ENCODE measurements around the gene FGF22.

FGF22 gene

DNA sequence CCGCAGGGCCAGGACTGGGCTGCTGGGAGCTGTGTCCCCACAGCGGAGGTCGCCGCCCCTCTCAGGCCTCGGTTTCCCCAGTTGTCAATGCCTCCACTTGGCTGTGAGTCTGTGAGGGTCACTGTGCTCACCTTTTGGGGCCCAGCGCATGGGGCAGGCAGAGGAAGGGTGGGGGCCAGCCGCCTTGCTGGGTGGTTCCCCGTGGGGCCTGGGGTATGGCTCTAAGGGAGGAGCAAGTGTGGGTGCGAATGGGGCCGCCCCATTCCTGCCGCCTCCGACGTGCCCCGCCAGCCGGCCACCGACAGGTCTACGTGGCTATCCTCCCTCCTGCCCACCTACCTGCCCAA is 800 bp upstream of the FGF22 start:
- peak overlapping the region; percentile 44 for H3K4me3 ChIP-seq (ENCODE audit: low read depth, low read length)
- DNase-seq (ENCODE audit: low read depth), result no peak
- in situ Hi-C loops (cut with HindIII; ENCODE audit: low sequenced_read_pairs), result no loop called here
- TF ChIP-seq, protein P1, sequence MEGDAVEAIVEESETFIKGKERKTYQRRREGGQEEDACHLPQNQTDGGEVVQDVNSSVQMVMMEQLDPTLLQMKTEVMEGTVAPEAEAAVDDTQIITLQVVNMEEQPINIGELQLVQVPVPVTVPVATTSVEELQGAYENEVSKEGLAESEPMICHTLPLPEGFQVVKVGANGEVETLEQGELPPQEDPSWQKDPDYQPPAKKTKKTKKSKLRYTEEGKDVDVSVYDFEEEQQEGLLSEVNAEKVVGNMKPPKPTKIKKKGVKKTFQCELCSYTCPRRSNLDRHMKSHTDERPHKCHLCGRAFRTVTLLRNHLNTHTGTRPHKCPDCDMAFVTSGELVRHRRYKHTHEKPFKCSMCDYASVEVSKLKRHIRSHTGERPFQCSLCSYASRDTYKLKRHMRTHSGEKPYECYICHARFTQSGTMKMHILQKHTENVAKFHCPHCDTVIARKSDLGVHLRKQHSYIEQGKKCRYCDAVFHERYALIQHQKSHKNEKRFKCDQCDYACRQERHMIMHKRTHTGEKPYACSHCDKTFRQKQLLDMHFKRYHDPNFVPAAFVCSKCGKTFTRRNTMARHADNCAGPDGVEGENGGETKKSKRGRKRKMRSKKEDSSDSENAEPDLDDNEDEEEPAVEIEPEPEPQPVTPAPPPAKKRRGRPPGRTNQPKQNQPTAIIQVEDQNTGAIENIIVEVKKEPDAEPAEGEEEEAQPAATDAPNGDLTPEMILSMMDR (IDR thresholded peaks at IDR 0.05; ENCODE audit: low read depth, low read length, missing control alignments), result no peak

DNA sequence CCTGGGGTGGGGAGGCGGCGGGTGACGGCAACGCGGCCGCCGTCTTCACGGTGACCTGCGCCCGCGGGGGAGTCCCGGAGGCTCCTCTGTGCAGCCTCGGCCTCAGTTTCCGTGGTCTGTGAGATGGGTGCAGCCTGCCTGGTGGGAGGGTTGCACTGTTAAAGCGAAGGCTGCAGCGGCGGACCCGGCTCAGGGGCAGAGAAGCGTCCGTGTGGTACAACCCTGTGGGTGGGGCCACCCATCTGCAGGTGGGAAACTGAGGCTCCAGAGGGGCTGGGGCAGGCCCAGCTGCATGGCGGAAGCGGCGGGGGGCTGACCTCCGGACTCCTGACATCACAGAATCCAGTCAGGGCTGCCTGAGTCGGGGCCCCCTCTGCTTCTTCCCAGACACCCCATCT is 481 bp downstream of the FGF22 start:
- H3K4me3 ChIP-seq (ENCODE audit: low read depth, low read length), result peak overlapping the region; percentile 23
- TF ChIP-seq, protein P1 (IDR thresholded peaks at IDR 0.05; ENCODE audit: low read depth, low read length, missing control alignments), result no peak
- in situ Hi-C loops (cut with HindIII; ENCODE audit: low sequenced_read_pairs), result no loop called here
- DNase-seq (ENCODE audit: low read depth), result no peak

DNA sequence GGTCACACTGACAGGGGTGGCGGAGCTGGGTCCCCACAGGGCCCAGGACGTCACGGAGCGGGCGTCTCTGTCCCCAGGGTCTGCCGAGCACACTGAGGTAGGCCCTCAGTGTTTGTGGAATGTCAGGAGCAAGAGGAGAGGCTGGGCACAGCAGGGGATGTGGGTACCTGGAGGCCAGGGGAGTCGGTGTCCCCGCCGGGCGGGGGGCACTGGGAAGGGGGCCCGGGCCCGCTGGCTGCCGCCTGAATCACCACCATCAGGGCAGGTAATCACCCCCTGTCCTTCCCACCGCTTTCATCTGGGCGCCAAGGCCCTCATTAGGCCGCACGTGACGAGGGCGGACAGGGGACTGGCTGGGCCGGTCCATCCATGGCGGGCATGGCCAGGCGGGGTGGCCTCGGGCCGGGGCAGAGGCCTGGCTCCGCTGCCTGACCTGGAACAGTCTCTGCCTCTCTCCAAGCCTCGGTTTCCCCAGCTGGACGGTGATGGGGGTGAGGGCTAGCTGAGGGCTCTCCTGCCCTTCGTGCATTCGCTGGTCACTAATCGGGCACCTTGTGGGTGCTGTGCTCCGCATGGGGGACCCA is 1.0 kb downstream of the FGF22 start:
- TF ChIP-seq, protein P1 (IDR thresholded peaks at IDR 0.05; ENCODE audit: low read depth, low read length, missing control alignments), result no peak
- no peak for DNase-seq (ENCODE audit: low read depth)
- no peak overlapping the region for H3K4me3 ChIP-seq (ENCODE audit: low read depth, low read length)
- in situ Hi-C loops (cut with HindIII; ENCODE audit: low sequenced_read_pairs), result no loop called here

DNA sequence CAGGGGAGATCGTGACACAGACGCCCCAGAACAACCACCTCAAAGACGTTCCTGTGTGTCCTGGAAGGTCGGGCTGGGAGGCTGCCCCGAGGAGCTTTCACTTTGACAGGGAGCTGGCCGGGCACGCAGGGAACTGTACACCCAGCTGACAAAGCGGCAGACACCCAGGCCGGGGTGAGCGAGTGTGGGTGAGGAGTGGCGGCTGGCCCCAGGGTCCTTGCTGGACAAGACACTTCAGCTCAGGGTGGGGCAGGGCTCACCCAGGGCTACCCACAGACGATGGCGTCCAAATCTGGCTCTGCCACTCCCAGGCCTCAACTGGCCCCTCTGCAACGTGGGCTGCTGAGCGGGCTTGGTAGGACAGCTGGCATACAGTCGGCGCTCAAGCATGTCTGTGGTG is 2.0 kb downstream of the FGF22 start:
- TF ChIP-seq, protein P1 (IDR thresholded peaks at IDR 0.05; ENCODE audit: low read depth, low read length, missing control alignments), result no peak
- in situ Hi-C loops (cut with HindIII; ENCODE audit: low sequenced_read_pairs), result no loop called here
- H3K4me3 ChIP-seq (ENCODE audit: low read depth, low read length), result no peak overlapping the region
- no peak for DNase-seq (ENCODE audit: low read depth)

DNA sequence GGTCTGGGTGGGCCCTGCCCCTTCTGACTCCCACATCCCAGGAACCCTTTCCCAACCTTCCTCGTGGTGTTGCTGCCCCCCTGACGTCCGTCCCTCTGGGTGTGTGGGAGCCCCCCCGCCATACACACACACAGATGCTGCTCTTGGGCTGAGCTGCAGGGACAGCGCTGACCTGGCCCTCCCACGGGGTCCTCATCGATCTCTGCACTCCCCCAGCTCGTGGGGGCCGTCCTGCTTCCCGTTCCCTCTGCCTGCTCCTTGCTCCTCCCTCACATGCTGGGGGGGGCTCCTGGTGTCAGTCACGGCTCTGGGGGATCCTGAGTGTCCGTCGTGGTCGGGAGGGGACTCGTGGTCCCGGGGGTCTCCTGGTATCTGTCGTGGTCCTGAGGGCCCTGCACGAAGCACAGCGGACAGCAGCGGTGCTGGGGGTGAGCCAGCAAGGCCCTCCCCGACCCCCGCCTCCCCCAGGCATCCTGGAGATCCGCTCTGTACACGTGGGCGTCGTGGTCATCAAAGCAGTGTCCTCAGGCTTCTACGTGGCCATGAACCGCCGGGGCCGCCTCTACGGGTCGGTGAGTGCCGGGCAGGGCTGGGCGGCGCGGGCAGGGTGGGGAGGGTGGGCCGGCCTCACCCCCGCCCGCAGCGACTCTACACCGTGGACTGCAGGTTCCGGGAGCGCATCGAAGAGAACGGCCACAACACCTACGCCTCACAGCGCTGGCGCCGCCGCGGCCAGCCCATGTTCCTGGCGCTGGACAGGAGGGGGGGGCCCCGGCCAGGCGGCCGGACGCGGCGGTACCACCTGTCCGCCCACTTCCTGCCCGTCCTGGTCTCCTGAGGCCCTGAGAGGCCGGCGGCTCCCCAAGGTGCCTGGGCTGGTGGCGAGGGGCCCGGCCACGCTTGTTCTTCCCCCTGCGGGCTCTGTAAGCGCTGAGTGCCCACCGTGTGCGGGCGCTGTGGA is 3.4 kb downstream of the FGF22 start:
- no peak overlapping the region for H3K4me3 ChIP-seq (ENCODE audit: low read depth, low read length)
- no peak for DNase-seq (ENCODE audit: low read depth)
- in situ Hi-C loops (cut with HindIII; ENCODE audit: low sequenced_read_pairs), result no loop called here
- TF ChIP-seq, protein P1 (IDR thresholded peaks at IDR 0.05; ENCODE audit: low read depth, low read length, missing control alignments), result no peak

DNA sequence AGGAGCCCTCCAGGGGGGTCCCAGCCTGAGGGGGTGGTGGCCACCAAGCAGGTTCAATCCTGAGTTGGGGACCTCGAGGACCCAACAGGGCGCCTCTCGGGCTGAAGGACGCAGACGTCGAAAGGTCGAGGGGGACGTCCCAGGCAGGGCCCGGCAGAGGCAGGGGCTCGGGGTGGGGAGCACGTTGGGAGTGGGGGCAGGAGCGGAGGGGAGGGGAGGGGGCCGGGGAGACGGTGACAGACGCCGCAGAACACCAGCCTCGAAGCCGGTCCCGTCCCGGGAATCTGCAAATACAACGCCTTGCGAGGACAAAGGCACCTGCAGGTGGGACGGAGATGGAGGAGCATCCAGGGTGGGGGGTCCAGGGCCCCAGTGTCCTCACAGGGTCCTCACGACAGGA is 4.1 kb downstream of the FGF22 start:
- TF ChIP-seq, protein P1 (IDR thresholded peaks at IDR 0.05; ENCODE audit: low read depth, low read length, missing control alignments), result no peak
- H3K4me3 ChIP-seq (ENCODE audit: low read depth, low read length), result no peak overlapping the region
- in situ Hi-C loops (cut with HindIII; ENCODE audit: low sequenced_read_pairs), result no loop called here

More for the DNA sequence above, 4.1 kb downstream of the FGF22 start:
- DNase-seq (ENCODE audit: low read depth), result no peak
